Measurements from ENCODE around the gene SPATS2L.

DNA sequence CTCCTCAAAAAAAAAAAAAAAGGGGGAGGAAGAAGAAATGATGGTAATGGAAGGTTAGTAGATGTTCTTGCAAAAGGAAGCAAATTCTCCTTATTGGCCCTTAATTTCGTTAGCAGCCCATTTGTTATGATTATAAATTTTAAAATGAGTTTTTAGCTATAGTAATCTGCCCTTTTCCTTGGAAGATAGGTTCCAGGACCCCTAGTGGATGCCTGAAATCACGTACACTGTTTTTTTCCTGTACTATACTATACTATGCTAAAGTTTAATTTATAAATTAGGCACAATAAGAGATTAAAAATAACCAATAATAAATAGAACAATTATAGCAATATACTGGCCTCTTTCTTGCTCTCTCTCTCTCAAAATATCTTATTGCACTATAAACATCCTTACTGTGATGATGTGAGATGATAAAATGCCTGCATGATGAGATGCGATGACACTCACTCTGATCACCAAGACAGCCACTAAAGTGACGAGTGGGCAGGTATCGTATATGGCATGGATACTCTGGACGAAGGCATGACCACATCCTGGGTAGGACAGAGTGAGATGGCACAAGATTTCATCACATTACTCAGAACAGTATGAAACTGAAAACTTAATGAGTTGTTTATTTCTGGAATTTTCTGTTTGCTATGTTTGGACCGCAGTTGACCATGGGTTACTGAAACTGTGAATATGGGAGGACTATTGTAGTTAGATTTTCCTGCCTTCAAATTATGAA, 116.2 kb downstream of the SPATS2L start:
- TF ChIP-seq CTCF (conservative IDR thresholded peaks at IDR 0.05; ENCODE audit: low read depth, low read length) (peak; percentile 37; the same call in 1 of the 2 replicates), EZH2 (IDR thresholded peaks at IDR 0.05; ENCODE audit: low read length, unreplicated experiment) (no peak)
